Neural cell (in vitro differentiated cells): ENCODE measurements around the gene RASSF8.

Source experiments
- EP300 ChIP-seq: fragments of 450-650 bp; conservative IDR thresholded peaks from 2 replicates; pipeline ENCODE4 v1.6.1; 2014; ENCODE audit warnings: antibody characterized with exemption, mild to moderate bottlenecking, moderate library complexity; ENCODE audit not compliant: poor library complexity, severe bottlenecking
- EZH2 ChIP-seq: fragments of 200-600, 300-800 bp; shearing (Covaris generic), sonication (generic); IDR thresholded peaks from 2 replicates; pipeline ENCODE4 v1.6.1; 2014; ENCODE audit warnings: antibody characterized with exemption, low read length, borderline replicate concordance, mild to moderate bottlenecking; ENCODE audit not compliant: insufficient read depth, poor library complexity, severe bottlenecking
- POLR2AphosphoS5 ChIP-seq: IDR thresholded peaks from 2 replicates; pipeline ENCODE4 v1.6.1; 2012
- RAD21 ChIP-seq: fragments of 450-650 bp; conservative IDR thresholded peaks from 2 replicates; pipeline ENCODE4 v1.6.1; 2014; ENCODE audit warnings: antibody characterized with exemption, mild to moderate bottlenecking, moderate library complexity
- SMC3 ChIP-seq: fragments of 450-650 bp; conservative IDR thresholded peaks from 2 replicates; pipeline ENCODE4 v1.6.1; 2014; ENCODE audit warnings: antibody characterized with exemption, mild to moderate bottlenecking, moderate library complexity; ENCODE audit not compliant: poor library complexity
- TAF1 ChIP-seq: IDR thresholded peaks from 2 replicates; pipeline ENCODE4 v1.6.1; 2012; ENCODE audit warnings: low read depth
- TF ChIP-seq, protein P1 (sequence below): fragments of 450-650 bp; IDR thresholded peaks from 2 replicates; pipeline ENCODE4 v1.5.1; 2014; ENCODE audit warnings: antibody characterized with exemption, mild to moderate bottlenecking, moderate library complexity; ENCODE audit not compliant: poor library complexity, severe bottlenecking
- TF ChIP-seq, protein P2 (sequence below): IDR thresholded peaks from 2 replicates; pipeline ENCODE4 v1.6.1; 2012; ENCODE audit warnings: borderline replicate concordance

DNA sequence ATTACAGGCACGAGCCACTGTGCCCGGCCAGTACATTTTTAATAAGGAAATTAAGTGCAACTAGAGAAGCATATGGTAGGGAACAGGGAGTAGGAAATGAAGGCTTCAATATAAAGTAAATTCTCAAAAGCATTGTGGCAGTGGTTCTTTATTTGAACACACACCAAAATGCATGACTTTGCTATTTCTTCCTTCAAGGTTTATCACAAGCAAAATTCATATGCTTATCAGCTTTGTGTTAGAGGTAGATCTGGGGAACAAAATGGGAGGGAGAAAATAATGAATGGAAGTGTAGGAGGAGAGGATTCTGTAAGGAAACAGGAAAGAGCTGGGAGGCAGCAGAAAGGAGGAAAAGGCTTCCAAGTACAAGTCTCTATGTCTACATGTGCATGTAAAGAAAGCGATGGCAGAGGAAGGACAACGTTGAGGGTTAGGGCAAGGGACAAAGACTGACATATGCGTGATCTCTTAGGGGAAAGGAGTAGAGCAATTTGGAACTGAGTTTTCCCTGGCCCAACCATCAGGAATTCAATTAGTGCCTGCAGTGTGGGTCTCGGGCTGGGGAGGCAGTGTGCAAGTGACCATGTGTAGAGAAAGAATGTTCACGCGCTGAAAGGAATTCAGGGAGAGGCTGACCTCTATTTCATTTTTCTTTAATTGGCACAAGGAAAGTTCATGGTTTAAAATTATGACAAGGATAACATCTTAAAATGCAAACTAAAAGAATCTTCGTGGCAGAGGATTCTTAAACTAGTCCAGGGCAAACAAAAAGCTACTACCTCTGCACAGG is 22.9 kb upstream of the RASSF8 start:
- TF ChIP-seq EP300 (no peak), POLR2AphosphoS5 (no peak), TAF1 (no peak), EZH2 (no peak), RAD21 (no peak), SMC3 (no peak)
- TF ChIP-seq, protein P1, sequence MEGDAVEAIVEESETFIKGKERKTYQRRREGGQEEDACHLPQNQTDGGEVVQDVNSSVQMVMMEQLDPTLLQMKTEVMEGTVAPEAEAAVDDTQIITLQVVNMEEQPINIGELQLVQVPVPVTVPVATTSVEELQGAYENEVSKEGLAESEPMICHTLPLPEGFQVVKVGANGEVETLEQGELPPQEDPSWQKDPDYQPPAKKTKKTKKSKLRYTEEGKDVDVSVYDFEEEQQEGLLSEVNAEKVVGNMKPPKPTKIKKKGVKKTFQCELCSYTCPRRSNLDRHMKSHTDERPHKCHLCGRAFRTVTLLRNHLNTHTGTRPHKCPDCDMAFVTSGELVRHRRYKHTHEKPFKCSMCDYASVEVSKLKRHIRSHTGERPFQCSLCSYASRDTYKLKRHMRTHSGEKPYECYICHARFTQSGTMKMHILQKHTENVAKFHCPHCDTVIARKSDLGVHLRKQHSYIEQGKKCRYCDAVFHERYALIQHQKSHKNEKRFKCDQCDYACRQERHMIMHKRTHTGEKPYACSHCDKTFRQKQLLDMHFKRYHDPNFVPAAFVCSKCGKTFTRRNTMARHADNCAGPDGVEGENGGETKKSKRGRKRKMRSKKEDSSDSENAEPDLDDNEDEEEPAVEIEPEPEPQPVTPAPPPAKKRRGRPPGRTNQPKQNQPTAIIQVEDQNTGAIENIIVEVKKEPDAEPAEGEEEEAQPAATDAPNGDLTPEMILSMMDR, result no peak
- TF ChIP-seq, protein P2, sequence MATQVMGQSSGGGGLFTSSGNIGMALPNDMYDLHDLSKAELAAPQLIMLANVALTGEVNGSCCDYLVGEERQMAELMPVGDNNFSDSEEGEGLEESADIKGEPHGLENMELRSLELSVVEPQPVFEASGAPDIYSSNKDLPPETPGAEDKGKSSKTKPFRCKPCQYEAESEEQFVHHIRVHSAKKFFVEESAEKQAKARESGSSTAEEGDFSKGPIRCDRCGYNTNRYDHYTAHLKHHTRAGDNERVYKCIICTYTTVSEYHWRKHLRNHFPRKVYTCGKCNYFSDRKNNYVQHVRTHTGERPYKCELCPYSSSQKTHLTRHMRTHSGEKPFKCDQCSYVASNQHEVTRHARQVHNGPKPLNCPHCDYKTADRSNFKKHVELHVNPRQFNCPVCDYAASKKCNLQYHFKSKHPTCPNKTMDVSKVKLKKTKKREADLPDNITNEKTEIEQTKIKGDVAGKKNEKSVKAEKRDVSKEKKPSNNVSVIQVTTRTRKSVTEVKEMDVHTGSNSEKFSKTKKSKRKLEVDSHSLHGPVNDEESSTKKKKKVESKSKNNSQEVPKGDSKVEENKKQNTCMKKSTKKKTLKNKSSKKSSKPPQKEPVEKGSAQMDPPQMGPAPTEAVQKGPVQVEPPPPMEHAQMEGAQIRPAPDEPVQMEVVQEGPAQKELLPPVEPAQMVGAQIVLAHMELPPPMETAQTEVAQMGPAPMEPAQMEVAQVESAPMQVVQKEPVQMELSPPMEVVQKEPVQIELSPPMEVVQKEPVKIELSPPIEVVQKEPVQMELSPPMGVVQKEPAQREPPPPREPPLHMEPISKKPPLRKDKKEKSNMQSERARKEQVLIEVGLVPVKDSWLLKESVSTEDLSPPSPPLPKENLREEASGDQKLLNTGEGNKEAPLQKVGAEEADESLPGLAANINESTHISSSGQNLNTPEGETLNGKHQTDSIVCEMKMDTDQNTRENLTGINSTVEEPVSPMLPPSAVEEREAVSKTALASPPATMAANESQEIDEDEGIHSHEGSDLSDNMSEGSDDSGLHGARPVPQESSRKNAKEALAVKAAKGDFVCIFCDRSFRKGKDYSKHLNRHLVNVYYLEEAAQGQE, result no peak
